ENCODE data around the gene UQCC5.

DNA sequence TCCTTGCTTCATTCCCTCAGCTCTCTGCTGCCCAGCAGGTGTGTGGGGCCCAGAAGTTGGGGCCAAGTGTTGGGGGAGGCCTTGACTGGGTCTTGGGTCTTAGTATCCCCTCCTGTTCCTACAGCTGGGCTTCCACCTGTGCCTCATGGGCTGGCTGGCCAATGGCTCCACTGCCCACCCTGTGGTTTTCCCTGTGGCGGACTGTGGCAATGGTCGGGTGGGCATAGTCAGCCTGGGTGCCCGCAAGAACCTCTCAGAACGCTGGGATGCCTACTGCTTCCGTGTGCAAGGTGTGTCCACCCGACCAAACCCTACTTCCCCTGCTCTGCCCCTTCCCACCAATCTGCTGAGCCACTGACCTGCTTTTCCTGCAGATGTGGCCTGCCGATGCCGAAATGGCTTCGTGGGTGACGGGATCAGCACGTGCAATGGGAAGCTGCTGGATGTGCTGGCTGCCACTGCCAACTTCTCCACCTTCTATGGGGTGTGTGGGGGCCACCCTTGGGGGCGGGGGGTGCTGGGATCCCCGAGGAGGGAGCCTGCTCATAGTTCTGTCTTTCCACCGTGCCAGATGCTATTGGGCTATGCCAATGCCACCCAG lies 13.7 kb upstream of the UQCC5 start:
- TF ChIP-seq SNAI2 (CRISPR knock-in tag; IDR thresholded peaks at IDR 0.05): no peak
- TF ChIP-seq ZNF70 (CRISPR knock-in tag; IDR thresholded peaks at IDR 0.05): no peak
- no peak for TF ChIP-seq OSR1 (CRISPR knock-in tag; IDR thresholded peaks at IDR 0.05)
- no peak for TF ChIP-seq PPARA (CRISPR knock-in tag; IDR thresholded peaks at IDR 0.05; ENCODE audit: borderline replicate concordance)
- no peak for TF ChIP-seq TOX (CRISPR knock-in tag; IDR thresholded peaks at IDR 0.05; ENCODE audit: borderline replicate concordance)
- TF ChIP-seq ARNTL (CRISPR knock-in tag; IDR thresholded peaks at IDR 0.05; ENCODE audit: borderline replicate concordance, low read depth): no peak
- TF ChIP-seq BACH2 (CRISPR knock-in tag; IDR thresholded peaks at IDR 0.05; ENCODE audit: borderline replicate concordance): no peak
- no peak for TF ChIP-seq PATZ1 (CRISPR knock-in tag; IDR thresholded peaks at IDR 0.05; ENCODE audit: borderline replicate concordance)
- TF ChIP-seq ZC3H10 (CRISPR knock-in tag; IDR thresholded peaks at IDR 0.05): no peak
- TF ChIP-seq, protein P1, sequence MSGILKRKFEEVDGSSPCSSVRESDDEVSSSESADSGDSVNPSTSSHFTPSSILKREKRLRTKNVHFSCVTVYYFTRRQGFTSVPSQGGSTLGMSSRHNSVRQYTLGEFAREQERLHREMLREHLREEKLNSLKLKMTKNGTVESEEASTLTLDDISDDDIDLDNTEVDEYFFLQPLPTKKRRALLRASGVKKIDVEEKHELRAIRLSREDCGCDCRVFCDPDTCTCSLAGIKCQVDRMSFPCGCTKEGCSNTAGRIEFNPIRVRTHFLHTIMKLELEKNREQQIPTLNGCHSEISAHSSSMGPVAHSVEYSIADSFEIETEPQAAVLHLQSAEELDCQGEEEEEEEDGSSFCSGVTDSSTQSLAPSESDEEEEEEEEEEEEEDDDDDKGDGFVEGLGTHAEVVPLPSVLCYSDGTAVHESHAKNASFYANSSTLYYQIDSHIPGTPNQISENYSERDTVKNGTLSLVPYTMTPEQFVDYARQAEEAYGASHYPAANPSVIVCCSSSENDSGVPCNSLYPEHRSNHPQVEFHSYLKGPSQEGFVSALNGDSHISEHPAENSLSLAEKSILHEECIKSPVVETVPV (CRISPR knock-in tag; IDR thresholded peaks at IDR 0.05): no peak
- TF ChIP-seq TSHZ2 (CRISPR knock-in tag; IDR thresholded peaks at IDR 0.05): no peak
- no peak for TF ChIP-seq CSDC2 (CRISPR knock-in tag; IDR thresholded peaks at IDR 0.05)
- no peak for TF ChIP-seq ESRRG (CRISPR knock-in tag; IDR thresholded peaks at IDR 0.05)

All from SK-N-SH treated with all-trans-retinoic acid at 6 μM for 48 hours (cell line).